GM19240 (cell line): ENCODE measurements around the gene EPB41L2.
"Not testable (repeated sequence)": the region's sequence is repeated elsewhere in the genome, so short reads cannot be mapped to it uniquely, and the experiment has no call there.

Experiments
- DNase-seq: peaks from one replicate; pipeline ENCODE4 v3.0.0; 2011; ENCODE audit warnings: low spot score; ENCODE audit not compliant: insufficient read length

The EPB41L2 gene

GRCh38 chr6:131004936-131005335 is 58.1 kb downstream of the EPB41L2 start:
- DNase-seq: no peak

- DNase-seq: no peak
These were observed 58.7 kb downstream of the EPB41L2 start for GRCh38 chr6:131004387-131004755.

- DNase-seq: no peak
These were observed 59.3 kb downstream of the EPB41L2 start for GRCh38 chr6:131003488-131004386.

- no peak for DNase-seq
These were observed 60.4 kb downstream of the EPB41L2 start for GRCh38 chr6:131002661-131002980.

- DNase-seq: no peak
These were observed 60.9 kb downstream of the EPB41L2 start for GRCh38 chr6:131001945-131002660.

- no peak for DNase-seq
These were observed 61.8 kb downstream of the EPB41L2 start for GRCh38 chr6:131001111-131001736.

GRCh38 chr6:131000544-131000943 is 62.5 kb downstream of the EPB41L2 start:
- no peak for DNase-seq

GRCh38 chr6:130997061-130997753 is 65.8 kb downstream of the EPB41L2 start:
- no peak for DNase-seq

GRCh38 chr6:130996635-130997034 is 66.4 kb downstream of the EPB41L2 start:
- no peak for DNase-seq

GRCh38 chr6:130995783-130996447 is 67.1 kb downstream of the EPB41L2 start:
- DNase-seq: no peak

- DNase-seq: no peak
These were observed 68.5 kb downstream of the EPB41L2 start for GRCh38 chr6:130994319-130995097.

GRCh38 chr6:130993292-130993765 is 69.7 kb downstream of the EPB41L2 start:
- no peak for DNase-seq

- no peak for DNase-seq
These were observed 71.5 kb downstream of the EPB41L2 start for GRCh38 chr6:130991422-130992137.

GRCh38 chr6:130987539-130987938 is 75.5 kb downstream of the EPB41L2 start:
- DNase-seq: not testable (repeated sequence)

GRCh38 chr6:130985115-130985514 is 77.9 kb downstream of the EPB41L2 start:
- no peak for DNase-seq

GRCh38 chr6:130982941-130983456 is 80.0 kb downstream of the EPB41L2 start:
- no peak for DNase-seq

GRCh38 chr6:130982135-130982534 is 80.9 kb downstream of the EPB41L2 start:
- no peak for DNase-seq

GRCh38 chr6:130981409-130981808 is 81.6 kb downstream of the EPB41L2 start:
- no peak for DNase-seq

GRCh38 chr6:130980310-130981032 is 82.6 kb downstream of the EPB41L2 start:
- DNase-seq: no peak
